OCI-LY3 (cell line): ENCODE results near the gene WNT6.

ENCODE experiments used
- EZH2phosphoT487 ChIP-seq: fragments of 200-600 bp; shearing (Covaris generic); IDR thresholded peaks from 2 replicates; pipeline ENCODE4 v1.6.1; 2018; ENCODE audit warnings: antibody characterized with exemption, mixed run types, low read depth
- TF ChIP-seq, protein P1 (sequence below): fragments of 200-600, 300-600 bp; sonication (generic); IDR thresholded peaks from 2 replicates; pipeline ENCODE4 v1.5.1; 2014; ENCODE audit warnings: antibody characterized with exemption, low read length, low read depth

DNA sequence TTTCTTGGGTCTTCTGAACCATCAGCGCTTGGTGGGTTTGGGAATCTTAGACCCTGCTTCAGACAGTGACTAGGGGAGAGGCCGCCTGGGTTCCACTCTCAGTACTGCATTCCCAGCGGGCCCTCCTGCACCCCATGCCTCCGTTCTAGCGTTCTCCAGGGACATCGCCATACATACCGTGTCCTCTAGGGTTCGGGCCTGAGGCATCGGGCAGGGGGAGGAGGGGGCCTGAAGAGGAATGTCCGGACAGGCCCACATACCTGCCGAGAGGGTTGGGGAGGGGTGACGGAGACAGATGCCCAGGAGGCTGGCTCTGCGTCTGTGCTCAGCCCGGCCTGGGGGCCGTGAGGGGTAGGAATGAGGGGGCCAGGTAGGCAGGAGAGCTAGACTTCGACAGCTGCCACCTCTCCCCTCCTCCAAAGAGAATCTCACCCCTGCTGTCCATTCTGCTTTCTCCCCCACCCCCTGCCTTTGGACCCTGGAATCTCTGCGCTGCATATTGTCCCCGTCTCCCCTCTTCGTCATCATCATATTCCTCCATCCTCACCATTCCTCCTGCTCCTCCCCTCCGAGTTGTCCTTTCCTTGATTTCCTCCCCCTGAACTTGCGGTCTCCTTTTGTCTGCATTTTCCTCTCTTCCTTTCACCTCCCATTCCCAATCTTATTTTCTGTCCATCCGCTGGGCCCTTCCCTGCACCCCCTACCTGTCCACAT lies 13.2 kb downstream of the WNT6 start:
- TF ChIP-seq, protein P1, sequence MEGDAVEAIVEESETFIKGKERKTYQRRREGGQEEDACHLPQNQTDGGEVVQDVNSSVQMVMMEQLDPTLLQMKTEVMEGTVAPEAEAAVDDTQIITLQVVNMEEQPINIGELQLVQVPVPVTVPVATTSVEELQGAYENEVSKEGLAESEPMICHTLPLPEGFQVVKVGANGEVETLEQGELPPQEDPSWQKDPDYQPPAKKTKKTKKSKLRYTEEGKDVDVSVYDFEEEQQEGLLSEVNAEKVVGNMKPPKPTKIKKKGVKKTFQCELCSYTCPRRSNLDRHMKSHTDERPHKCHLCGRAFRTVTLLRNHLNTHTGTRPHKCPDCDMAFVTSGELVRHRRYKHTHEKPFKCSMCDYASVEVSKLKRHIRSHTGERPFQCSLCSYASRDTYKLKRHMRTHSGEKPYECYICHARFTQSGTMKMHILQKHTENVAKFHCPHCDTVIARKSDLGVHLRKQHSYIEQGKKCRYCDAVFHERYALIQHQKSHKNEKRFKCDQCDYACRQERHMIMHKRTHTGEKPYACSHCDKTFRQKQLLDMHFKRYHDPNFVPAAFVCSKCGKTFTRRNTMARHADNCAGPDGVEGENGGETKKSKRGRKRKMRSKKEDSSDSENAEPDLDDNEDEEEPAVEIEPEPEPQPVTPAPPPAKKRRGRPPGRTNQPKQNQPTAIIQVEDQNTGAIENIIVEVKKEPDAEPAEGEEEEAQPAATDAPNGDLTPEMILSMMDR, result no peak
- TF ChIP-seq EZH2phosphoT487, result no peak
